ENCODE results near the gene AFMID.
A peak's percentile ranks its signal among the peaks of the same experiment; 100 is the strongest.
"Not testable (repeated sequence)": the region's sequence is repeated elsewhere in the genome, so short reads cannot be mapped to it uniquely, and the experiment has no call there.

The AFMID gene

GRCh38 chr17:78186692-78187595 is at the start of gene AFMID, which contains the start of gene TK1:
Gene AFMID, plus strand, starts transcription at chr17:78187362. Its CDS starts 9 bp downstream, at chr17:78187371.
Gene TK1, minus strand, starts transcription at chr17:78187052. Its CDS starts 58 bp downstream, at chr17:78186994.
- H3K36me3 ChIP-seq (ENCODE audit: control insufficient read depth, insufficient read depth, low read length), result peaks cover 5% of the 10 kb centered on the region
- H3K9me3 ChIP-seq (ENCODE audit: control insufficient read depth, low read length), result no peaks in the 10 kb centered on the region
- peak within 1 kb of the TSS; percentile 59 for H3K9ac ChIP-seq (ENCODE audit: low read length)
- peaks cover 45% of the 10 kb centered on the region for H3K4me1 ChIP-seq (ENCODE audit: control insufficient read depth, insufficient read depth, low read length)
- no peaks in the 10 kb centered on the region for H3K27me3 ChIP-seq (ENCODE audit: control insufficient read depth, insufficient read depth, low read length)
- H3K4me3 ChIP-seq (ENCODE audit: low read length), result peak within 1 kb of the TSS; percentile 77

GRCh38 chr17:78137392-78138203 is 49.6 kb upstream of the AFMID start:
- Histone ChIP-seq H3K36me3 (ENCODE audit: control insufficient read depth, insufficient read depth, low read length) (no peaks in the 10 kb centered on the region), H3K4me1 (ENCODE audit: control insufficient read depth, insufficient read depth, low read length) (peaks cover 42% of the 10 kb centered on the region), H3K27me3 (ENCODE audit: control insufficient read depth, insufficient read depth, low read length) (peaks cover 1% of the 10 kb centered on the region), H3K4me3 (ENCODE audit: low read length) (no peak overlapping the region), H3K9me3 (ENCODE audit: control insufficient read depth, low read length) (no peaks in the 10 kb centered on the region), H3K9ac (ENCODE audit: low read length) (no peak overlapping the region)

- Histone ChIP-seq H3K4me3 (ENCODE audit: low read length) (no peak overlapping the region), H3K4me1 (ENCODE audit: control insufficient read depth, insufficient read depth, low read length) (peaks cover 40% of the 10 kb centered on the region), H3K9me3 (ENCODE audit: control insufficient read depth, low read length) (no peaks in the 10 kb centered on the region), H3K9ac (ENCODE audit: low read length) (no peak overlapping the region), H3K36me3 (ENCODE audit: control insufficient read depth, insufficient read depth, low read length) (no peaks in the 10 kb centered on the region), H3K27me3 (ENCODE audit: control insufficient read depth, insufficient read depth, low read length) (no peaks in the 10 kb centered on the region)
Measured at GRCh38 chr17:78138204-78139060, 48.7 kb upstream of the AFMID start.

- peaks cover 54% of the 10 kb centered on the region for H3K4me1 ChIP-seq (ENCODE audit: control insufficient read depth, insufficient read depth, low read length)
- not testable (repeated sequence) for H3K4me3 ChIP-seq (ENCODE audit: low read length)
Measured at GRCh38 chr17:78139861-78140168, 47.3 kb upstream of the AFMID start.

GRCh38 chr17:78140169-78141051 is 46.8 kb upstream of the AFMID start:
- Histone ChIP-seq H3K9ac (ENCODE audit: low read length) (no peak overlapping the region), H3K36me3 (ENCODE audit: control insufficient read depth, insufficient read depth, low read length) (no peaks in the 10 kb centered on the region), H3K4me1 (ENCODE audit: control insufficient read depth, insufficient read depth, low read length) (peaks cover 60% of the 10 kb centered on the region), H3K4me3 (ENCODE audit: low read length) (no peak overlapping the region), H3K9me3 (ENCODE audit: control insufficient read depth, low read length) (no peaks in the 10 kb centered on the region), H3K27me3 (ENCODE audit: control insufficient read depth, insufficient read depth, low read length) (no peaks in the 10 kb centered on the region)

More at GRCh38 chr17:78139861-78140168, 47.3 kb upstream of the AFMID start:
- not testable (repeated sequence) for H3K9ac ChIP-seq (ENCODE audit: low read length); H3K36me3 ChIP-seq (ENCODE audit: control insufficient read depth, insufficient read depth, low read length); H3K27me3 ChIP-seq (ENCODE audit: control insufficient read depth, insufficient read depth, low read length); H3K9me3 ChIP-seq (ENCODE audit: control insufficient read depth, low read length)

- Histone ChIP-seq H3K27me3 (ENCODE audit: control insufficient read depth, insufficient read depth, low read length) (no peaks in the 10 kb centered on the region), H3K9ac (ENCODE audit: low read length) (no peak overlapping the region), H3K4me3 (ENCODE audit: low read length) (no peak overlapping the region), H3K4me1 (ENCODE audit: control insufficient read depth, insufficient read depth, low read length) (peaks cover 72% of the 10 kb centered on the region), H3K9me3 (ENCODE audit: control insufficient read depth, low read length) (no peaks in the 10 kb centered on the region), H3K36me3 (ENCODE audit: control insufficient read depth, insufficient read depth, low read length) (no peaks in the 10 kb centered on the region)
Measured at GRCh38 chr17:78141437-78142118, 45.6 kb upstream of the AFMID start.

- Histone ChIP-seq H3K27me3 (ENCODE audit: control insufficient read depth, insufficient read depth, low read length) (no peaks in the 10 kb centered on the region), H3K4me1 (ENCODE audit: control insufficient read depth, insufficient read depth, low read length) (peaks cover 73% of the 10 kb centered on the region), H3K9me3 (ENCODE audit: control insufficient read depth, low read length) (no peaks in the 10 kb centered on the region), H3K36me3 (ENCODE audit: control insufficient read depth, insufficient read depth, low read length) (no peaks in the 10 kb centered on the region), H3K9ac (ENCODE audit: low read length) (no peak overlapping the region), H3K4me3 (ENCODE audit: low read length) (no peak overlapping the region)
Measured at GRCh38 chr17:78142119-78142861, 44.9 kb upstream of the AFMID start.

GRCh38 chr17:78143214-78144146 is 43.7 kb upstream of the AFMID start:
- no peaks in the 10 kb centered on the region for H3K36me3 ChIP-seq (ENCODE audit: control insufficient read depth, insufficient read depth, low read length)
- peaks cover 73% of the 10 kb centered on the region for H3K4me1 ChIP-seq (ENCODE audit: control insufficient read depth, insufficient read depth, low read length)
- peak overlapping the region; percentile 39 for H3K9ac ChIP-seq (ENCODE audit: low read length)
- no peaks in the 10 kb centered on the region for H3K27me3 ChIP-seq (ENCODE audit: control insufficient read depth, insufficient read depth, low read length)
- H3K9me3 ChIP-seq (ENCODE audit: control insufficient read depth, low read length), result no peaks in the 10 kb centered on the region
- H3K4me3 ChIP-seq (ENCODE audit: low read length), result no peak overlapping the region

GRCh38 chr17:78144147-78144719 is 42.9 kb upstream of the AFMID start:
- H3K27me3 ChIP-seq (ENCODE audit: control insufficient read depth, insufficient read depth, low read length), result no peaks in the 10 kb centered on the region
- no peaks in the 10 kb centered on the region for H3K9me3 ChIP-seq (ENCODE audit: control insufficient read depth, low read length)
- H3K9ac ChIP-seq (ENCODE audit: low read length), result peak overlapping the region; percentile 39
- peaks cover 73% of the 10 kb centered on the region for H3K4me1 ChIP-seq (ENCODE audit: control insufficient read depth, insufficient read depth, low read length)
- no peaks in the 10 kb centered on the region for H3K36me3 ChIP-seq (ENCODE audit: control insufficient read depth, insufficient read depth, low read length)
- no peak overlapping the region for H3K4me3 ChIP-seq (ENCODE audit: low read length)
